ENCODE measurements around the gene CCDC192. TPM values are rescaled to one million over a fixed set of nuclear protein-coding genes. Genes with fewer than 3 reads are reported as not detected.

CCDC192 gene
- polyA plus RNA-seq, 3 donors = not detected

DNA sequence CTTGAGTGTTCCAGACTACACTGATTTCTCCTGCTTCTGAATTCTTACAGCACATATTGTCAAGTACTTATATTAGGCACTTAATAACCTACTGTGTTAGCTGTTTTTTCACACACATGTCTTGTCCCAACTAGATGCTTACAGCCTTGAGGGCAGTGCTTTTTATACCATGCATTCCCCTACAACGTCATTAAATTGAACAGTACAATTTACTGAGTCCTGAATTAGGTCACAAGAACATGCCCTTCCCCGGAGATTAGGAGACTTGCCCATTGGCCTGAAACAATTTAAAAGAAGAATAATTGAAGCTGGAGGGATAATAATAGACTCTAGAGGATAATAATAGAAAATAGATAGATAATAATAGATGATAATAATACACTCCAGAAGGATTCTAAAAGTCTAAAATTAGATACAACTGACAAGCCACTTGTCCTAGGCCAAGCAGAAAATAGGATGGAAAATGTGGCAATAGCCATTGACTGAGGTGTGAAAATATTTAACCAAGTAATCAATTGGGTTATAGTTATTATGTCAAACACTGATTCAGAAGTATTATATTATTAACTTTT is 267.7 kb downstream of the CCDC192 start:
- H3K27me3 Mint-ChIP-seq (ENCODE audit: low read depth in 3 of 3) = peaks cover 0 to 3% (median 2%) of the 10 kb centered on the region in 3 donors
- no peak overlapping the region for H3K4me2 ChIP-seq (replicated peaks; ENCODE audit: extremely low read depth, low read length, poor library complexity, severe bottlenecking)
- H3K27me3 ChIP-seq (ENCODE audit: control insufficient read depth in 2 of 2, insufficient read depth in 2 of 2, low read length in 2 of 2) = no peaks in the 10 kb centered on the region
- no peaks in the 10 kb centered on the region for H3K4me1 ChIP-seq (ENCODE audit: control insufficient read depth in 1 of 2, insufficient read depth in 2 of 2, low read length in 2 of 2)
- no peaks in the 10 kb centered on the region for H4K20me1 ChIP-seq (ENCODE audit: insufficient read depth, low read length)
- H3K9ac ChIP-seq (ENCODE audit: insufficient read depth, low read length, poor library complexity, severe bottlenecking) = no peak overlapping the region
- H3K79me2 ChIP-seq (ENCODE audit: insufficient read depth, low read length) = no peaks in the 10 kb centered on the region
- H3K9me3 Mint-ChIP-seq = peaks cover 0 to 9% (median 4%) of the 10 kb centered on the region in 7 donors
- H2AFZ ChIP-seq (ENCODE audit: insufficient read depth, low read depth, low read length, poor library complexity, severe bottlenecking) = no peak overlapping the region
- H3K36me3 Mint-ChIP-seq = peaks cover 0 to 4% of the 10 kb centered on the region in 2 donors
- H3K4me3 ChIP-seq (replicated peaks in 1 of 3; ENCODE audit: low read depth in 2 of 3, low read length in 3 of 3) = no peak overlapping the region
- no CpG with 5 or more reads among the region's 2 CpGs for WGBS (ENCODE audit: insufficient coverage)
- H3K9me3 ChIP-seq (replicated peaks in 1 of 2; ENCODE audit: control insufficient read depth in 1 of 2, insufficient read depth in 1 of 2, low read length in 2 of 2) = peaks cover 0 to 11% of the 10 kb centered on the region in 2 donors
- intact Hi-C loops (cut with micrococcal nuclease) = no loop called here
- TF ChIP-seq, protein P1, sequence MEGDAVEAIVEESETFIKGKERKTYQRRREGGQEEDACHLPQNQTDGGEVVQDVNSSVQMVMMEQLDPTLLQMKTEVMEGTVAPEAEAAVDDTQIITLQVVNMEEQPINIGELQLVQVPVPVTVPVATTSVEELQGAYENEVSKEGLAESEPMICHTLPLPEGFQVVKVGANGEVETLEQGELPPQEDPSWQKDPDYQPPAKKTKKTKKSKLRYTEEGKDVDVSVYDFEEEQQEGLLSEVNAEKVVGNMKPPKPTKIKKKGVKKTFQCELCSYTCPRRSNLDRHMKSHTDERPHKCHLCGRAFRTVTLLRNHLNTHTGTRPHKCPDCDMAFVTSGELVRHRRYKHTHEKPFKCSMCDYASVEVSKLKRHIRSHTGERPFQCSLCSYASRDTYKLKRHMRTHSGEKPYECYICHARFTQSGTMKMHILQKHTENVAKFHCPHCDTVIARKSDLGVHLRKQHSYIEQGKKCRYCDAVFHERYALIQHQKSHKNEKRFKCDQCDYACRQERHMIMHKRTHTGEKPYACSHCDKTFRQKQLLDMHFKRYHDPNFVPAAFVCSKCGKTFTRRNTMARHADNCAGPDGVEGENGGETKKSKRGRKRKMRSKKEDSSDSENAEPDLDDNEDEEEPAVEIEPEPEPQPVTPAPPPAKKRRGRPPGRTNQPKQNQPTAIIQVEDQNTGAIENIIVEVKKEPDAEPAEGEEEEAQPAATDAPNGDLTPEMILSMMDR (IDR thresholded peaks at IDR 0.05) = no peak
- no peak for DNase-seq
- no peaks in the 10 kb centered on the region for H3K36me3 ChIP-seq (replicated peaks in 1 of 2; ENCODE audit: control insufficient read depth in 1 of 2, insufficient read depth in 2 of 2, low read length in 2 of 2)
- no peak overlapping the region for H3K27ac Mint-ChIP-seq
- H3K4me3 Mint-ChIP-seq = no peak overlapping the region
- H3K4me1 Mint-ChIP-seq = no peaks in the 10 kb centered on the region
- H3K27ac ChIP-seq (ENCODE audit: low read depth in 1 of 2, low read length in 2 of 2) = no peak overlapping the region

DNA sequence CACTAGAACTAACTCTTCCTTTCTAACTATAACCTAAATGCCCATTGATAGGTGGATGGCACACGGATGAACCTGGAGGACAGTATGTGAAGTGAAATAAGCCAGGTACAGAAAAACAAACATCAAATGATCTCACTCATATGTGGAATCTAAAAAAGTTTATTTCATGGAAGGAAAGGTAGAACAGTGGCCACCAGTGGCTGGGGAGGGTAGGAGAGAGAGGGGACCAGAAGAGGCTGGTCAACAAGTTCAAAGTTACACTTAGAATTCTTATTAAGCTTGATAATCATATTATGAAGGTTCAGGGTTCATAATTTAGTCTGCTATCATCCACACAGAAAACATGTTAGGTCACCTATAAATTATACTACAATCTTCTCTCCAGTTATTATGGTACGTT is 272.8 kb downstream of the CCDC192 start:
- Mint-ChIP-seq H3K27me3 (ENCODE audit: low read depth in 3 of 3) (peaks cover 2% of the 10 kb centered on the region in 3 donors), H3K4me3 (no peak overlapping the region), H3K9me3 (peaks cover 0 to 1% (median 0%) of the 10 kb centered on the region in 7 donors), H3K36me3 (no peaks in the 10 kb centered on the region), H3K27ac (no peak overlapping the region), H3K4me1 (no peaks in the 10 kb centered on the region)
- intact Hi-C loops (cut with micrococcal nuclease) = no loop called here
- H3K79me2 ChIP-seq (ENCODE audit: insufficient read depth, low read length) = no peaks in the 10 kb centered on the region
- H4K20me1 ChIP-seq (ENCODE audit: insufficient read depth, low read length) = no peaks in the 10 kb centered on the region
- H2AFZ ChIP-seq (ENCODE audit: insufficient read depth, low read depth, low read length, poor library complexity, severe bottlenecking) = no peak overlapping the region
- H3K9ac ChIP-seq (ENCODE audit: insufficient read depth, low read length, poor library complexity, severe bottlenecking) = no peak overlapping the region
- no peak overlapping the region for H3K27ac ChIP-seq (ENCODE audit: low read depth in 1 of 2, low read length in 2 of 2)
- DNase-seq = no peak
- no peak overlapping the region for H3K4me2 ChIP-seq (replicated peaks; ENCODE audit: extremely low read depth, low read length, poor library complexity, severe bottlenecking)
- TF ChIP-seq, protein P1 (IDR thresholded peaks at IDR 0.05) = no peak
- no peaks in the 10 kb centered on the region for H3K27me3 ChIP-seq (ENCODE audit: control insufficient read depth in 2 of 2, insufficient read depth in 2 of 2, low read length in 2 of 2)
- WGBS (ENCODE audit: insufficient coverage) = no CpG with 5 or more reads among the region's 2 CpGs
- H3K4me3 ChIP-seq (replicated peaks in 1 of 3; ENCODE audit: low read depth in 2 of 3, low read length in 3 of 3) = no peak overlapping the region
- H3K36me3 ChIP-seq (replicated peaks in 1 of 2; ENCODE audit: control insufficient read depth in 1 of 2, insufficient read depth in 2 of 2, low read length in 2 of 2) = no peaks in the 10 kb centered on the region
- H3K4me1 ChIP-seq (ENCODE audit: control insufficient read depth in 1 of 2, insufficient read depth in 2 of 2, low read length in 2 of 2) = no peaks in the 10 kb centered on the region
- no peaks in the 10 kb centered on the region for H3K9me3 ChIP-seq (replicated peaks in 1 of 2; ENCODE audit: control insufficient read depth in 1 of 2, insufficient read depth in 1 of 2, low read length in 2 of 2)
